Neural progenitor cell (in vitro differentiated cells): ENCODE data around the gene RET. TPM values are rescaled to one million over a fixed set of nuclear protein-coding genes. Genes with fewer than 3 reads are reported as not detected.
A peak's percentile ranks its signal among the peaks of the same experiment; 100 is the strongest.

Experiments
- DNase-seq: peaks from one replicate; pipeline ENCODE4 v3.0.0-alpha.2; 2016; ENCODE audit warnings: low spot score
- H2AFZ ChIP-seq: fragments of 200-600 bp; sonication (generic); replicated peaks from 2 replicates; pipeline ENCODE4 v1.6.1; 2016; ENCODE audit warnings: antibody characterized with exemption
- H3F3A ChIP-seq: fragments of 200-600 bp; sonication (generic); 2 replicates; pipeline ENCODE4 v1.6.1; 2016; ENCODE audit warnings: antibody characterized with exemption, low read depth
- H3K27ac ChIP-seq: fragments of 200-600 bp; sonication (generic); 2 replicates; pipeline ENCODE4 v1.5.1; 2016; ENCODE audit warnings: mild to moderate bottlenecking
- H3K27me3 ChIP-seq: fragments of 200-600 bp; sonication (generic); 2 replicates; pipeline ENCODE4 v1.6.1; 2016; ENCODE audit warnings: mild to moderate bottlenecking, moderate library complexity
- H3K36me3 ChIP-seq: fragments of 200-600 bp; sonication (generic); 2 replicates; pipeline ENCODE4 v1.5.1; 2016
- H3K4me1 ChIP-seq: fragments of 200-600 bp; sonication (generic); 2 replicates; pipeline ENCODE4 v1.6.1; 2016; ENCODE audit warnings: mixed run types
- H3K4me2 ChIP-seq: fragments of 200-600 bp; sonication (generic); 2 replicates; pipeline ENCODE4 v1.6.1; 2016
- H3K4me3 ChIP-seq: fragments of 200-600 bp; sonication (generic); 2 replicates; pipeline ENCODE4 v1.5.1; 2016
- H3K79me2 ChIP-seq: fragments of 200-600 bp; sonication (generic); 2 replicates; pipeline ENCODE4 v1.6.1; 2016; ENCODE audit warnings: low read depth
- H3K9ac ChIP-seq: fragments of 200-600 bp; sonication (generic); 2 replicates; pipeline ENCODE4 v1.6.1; 2016
- H3K9me3 ChIP-seq: fragments of 200-600 bp; sonication (generic); 2 replicates; pipeline ENCODE4 v1.5.1; 2016; ENCODE audit warnings: low read depth
- H4K20me1 ChIP-seq: fragments of 200-600 bp; sonication (generic); 2 replicates; pipeline ENCODE4 v1.6.1; 2016; ENCODE audit warnings: low read depth
- H3K27ac Mint-ChIP-seq: 3 replicates; pipeline ENCODE4 v1.8.0; 2021; ENCODE audit warnings: mixed read lengths
- H3K27me3 Mint-ChIP-seq: 2 replicates; pipeline ENCODE4 v1.8.0; 2022; ENCODE audit warnings: low read depth, mild to moderate bottlenecking, inconsistent platforms, moderate library complexity, mixed read lengths; ENCODE audit not compliant: insufficient read depth
- H3K36me3 Mint-ChIP-seq: 3 replicates; pipeline ENCODE4 v1.8.0; 2021; ENCODE audit warnings: mixed read lengths
- H3K4me1 Mint-ChIP-seq: 3 replicates; pipeline ENCODE4 v1.8.0; 2021; ENCODE audit warnings: mixed read lengths
- H3K4me3 Mint-ChIP-seq: 3 replicates; pipeline ENCODE4 v1.8.0; 2021; ENCODE audit warnings: mild to moderate bottlenecking, moderate library complexity, mixed read lengths
- H3K9me3 Mint-ChIP-seq: 3 replicates; pipeline ENCODE4 v1.8.0; 2020; ENCODE audit warnings: mixed read lengths
- CTCF ChIP-seq: fragments of 200-600 bp; sonication (generic); IDR thresholded peaks from 2 replicates; pipeline ENCODE4 v1.5.1; 2017; ENCODE audit warnings: antibody characterized with exemption, mild to moderate bottlenecking
- EZH2 ChIP-seq: fragments of 200-600 bp; sonication (generic); IDR thresholded peaks from 2 replicates; pipeline ENCODE4 v1.6.1; 2017; ENCODE audit warnings: antibody characterized with exemption, mild to moderate bottlenecking, moderate library complexity
- EZH2phosphoT487 ChIP-seq: fragments of 200-600 bp; sonication (generic); IDR thresholded peaks from 2 replicates; pipeline ENCODE4 v1.6.1; 2017; ENCODE audit warnings: antibody characterized with exemption
- total RNA-seq: library from RNA; depleted of rRNA; stranded (reverse); fragments of >200 nt; gene quantifications from 2 replicates; pipeline ENCODE4 v1.2.3, GENCODE V29; 2015; ENCODE audit warnings: low replicate concordance

Gene RET
- total RNA-seq, 1 donor from 2014 or later, result 1.4 TPM

DNA sequence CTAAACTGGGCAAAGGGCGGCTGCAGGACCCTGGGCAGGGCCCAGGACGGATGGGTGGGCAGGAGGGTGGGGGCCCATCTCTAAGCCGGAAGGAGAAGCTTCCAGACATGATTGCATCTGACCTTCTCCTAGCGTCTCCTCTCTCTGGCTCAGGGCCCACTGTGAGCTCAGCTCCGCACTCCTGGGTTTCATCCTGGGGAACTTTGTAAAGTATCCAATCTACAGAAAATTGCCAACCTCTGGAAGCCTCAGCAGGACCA is 8.8 kb upstream of the RET start:
- Mint-ChIP-seq H3K27ac (no peak overlapping the region), H3K4me3 (no peak overlapping the region), H3K27me3 (peaks cover 15% of the 10 kb centered on the region), H3K36me3 (no peaks in the 10 kb centered on the region), H3K9me3 (peaks cover 2% of the 10 kb centered on the region), H3K4me1 (peaks cover 6% of the 10 kb centered on the region)
- Histone ChIP-seq H4K20me1 (no peaks in the 10 kb centered on the region), H3F3A (no peaks in the 10 kb centered on the region), H3K27me3 (no peaks in the 10 kb centered on the region), H2AFZ (no peak overlapping the region), H3K9me3 (no peaks in the 10 kb centered on the region), H3K79me2 (no peaks in the 10 kb centered on the region), H3K4me1 (no peaks in the 10 kb centered on the region), H3K4me3 (no peak overlapping the region), H3K36me3 (no peaks in the 10 kb centered on the region), H3K9ac (no peak overlapping the region), H3K27ac (no peak overlapping the region), H3K4me2 (no peak overlapping the region)
- DNase-seq, result no peak
- TF ChIP-seq EZH2phosphoT487, result no peak

GRCh38 chr10:43068471-43069210 is 8.2 kb upstream of the RET start:
- peaks cover 6% of the 10 kb centered on the region for H3K4me1 Mint-ChIP-seq
- H3K79me2 ChIP-seq, result no peaks in the 10 kb centered on the region
- H3K36me3 Mint-ChIP-seq, result no peaks in the 10 kb centered on the region
- no peak overlapping the region for H3K27ac ChIP-seq
- H3K27ac Mint-ChIP-seq, result peak overlapping the region; percentile 53
- TF ChIP-seq CTCF, result no peak
- no peak for TF ChIP-seq EZH2phosphoT487
- TF ChIP-seq EZH2, result no peak
- DNase-seq, result no peak
- H3F3A ChIP-seq, result no peaks in the 10 kb centered on the region
- no peak overlapping the region for H3K4me3 ChIP-seq
- peaks cover under 1% of the 10 kb centered on the region for H3K9me3 Mint-ChIP-seq
- H3K4me1 ChIP-seq, result no peaks in the 10 kb centered on the region
- no peaks in the 10 kb centered on the region for H4K20me1 ChIP-seq
- H3K9me3 ChIP-seq, result no peaks in the 10 kb centered on the region
- H3K9ac ChIP-seq, result no peak overlapping the region
- H3K36me3 ChIP-seq, result no peaks in the 10 kb centered on the region
- H3K27me3 ChIP-seq, result no peaks in the 10 kb centered on the region
- no peak overlapping the region for H3K4me3 Mint-ChIP-seq
- peaks cover 16% of the 10 kb centered on the region for H3K27me3 Mint-ChIP-seq
- no peak overlapping the region for H3K4me2 ChIP-seq
- no peak overlapping the region for H2AFZ ChIP-seq

- Histone ChIP-seq H3K4me2 (no peak overlapping the region), H2AFZ (no peak overlapping the region), H3K36me3 (no peaks in the 10 kb centered on the region), H3K4me1 (no peaks in the 10 kb centered on the region), H3K4me3 (no peak overlapping the region), H3K9me3 (no peaks in the 10 kb centered on the region), H4K20me1 (no peaks in the 10 kb centered on the region), H3K27ac (no peak overlapping the region), H3F3A (no peaks in the 10 kb centered on the region), H3K79me2 (no peaks in the 10 kb centered on the region), H3K27me3 (no peaks in the 10 kb centered on the region), H3K9ac (no peak overlapping the region)
- no peak overlapping the region for H3K4me3 Mint-ChIP-seq
- no peaks in the 10 kb centered on the region for H3K36me3 Mint-ChIP-seq
- no peaks in the 10 kb centered on the region for H3K9me3 Mint-ChIP-seq
- TF ChIP-seq EZH2 (no peak), EZH2phosphoT487 (no peak), CTCF (no peak)
- H3K4me1 Mint-ChIP-seq, result peaks cover 6% of the 10 kb centered on the region
- peaks cover 17% of the 10 kb centered on the region for H3K27me3 Mint-ChIP-seq
- DNase-seq, result no peak
- no peak overlapping the region for H3K27ac Mint-ChIP-seq
These were observed 7.7 kb upstream of the RET start for GRCh38 chr10:43069211-43069515.

DNA sequence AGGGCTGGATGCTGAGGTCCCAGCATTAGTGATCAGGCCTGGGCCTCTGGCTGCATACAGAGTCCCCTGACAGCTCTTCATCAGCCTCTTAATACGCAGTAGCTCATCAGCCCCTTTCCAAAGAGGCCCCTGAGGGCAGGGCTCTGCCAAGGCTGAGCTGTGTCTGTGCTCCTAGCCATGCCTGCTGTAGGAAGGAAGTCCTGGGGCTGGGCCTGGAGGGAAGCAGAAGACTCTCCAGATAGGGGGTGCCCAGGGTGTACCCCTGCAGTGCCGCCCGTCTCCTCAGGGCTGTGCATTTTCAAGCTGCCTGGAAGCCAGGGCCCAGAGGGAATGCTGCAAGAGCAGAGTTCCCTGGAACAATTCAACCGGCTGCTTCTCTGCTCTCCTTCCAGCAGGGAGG is 7.3 kb upstream of the RET start:
- Mint-ChIP-seq H3K9me3 (no peaks in the 10 kb centered on the region), H3K4me1 (peaks cover 6% of the 10 kb centered on the region), H3K27me3 (peaks cover 16% of the 10 kb centered on the region), H3K36me3 (no peaks in the 10 kb centered on the region), H3K27ac (no peak overlapping the region), H3K4me3 (no peak overlapping the region)
- Histone ChIP-seq H3K36me3 (no peaks in the 10 kb centered on the region), H3K27me3 (peaks cover 2% of the 10 kb centered on the region), H3K9me3 (no peaks in the 10 kb centered on the region), H2AFZ (no peak overlapping the region), H3K9ac (no peak overlapping the region), H3K4me3 (no peak overlapping the region), H3F3A (no peaks in the 10 kb centered on the region), H3K4me1 (no peaks in the 10 kb centered on the region), H3K27ac (no peak overlapping the region), H3K79me2 (no peaks in the 10 kb centered on the region), H3K4me2 (no peak overlapping the region), H4K20me1 (no peaks in the 10 kb centered on the region)
- no peak for TF ChIP-seq CTCF
- DNase-seq, result no peak
